Stimulated activated naive B cell treated with anti-CD40 and anti-IgM and Interleukin-4, amounts not matched to agents 10 μg/mL and 1 μg/mL and 100 μg/mL, for 72 hours (primary cell): Measurements from ENCODE around the gene ALPI.

Source experiments
- ATAC-seq, 2 donors: fragments of 150-1000 bp; cut with Tn5 transposase; replicated peaks; 2 replicates each; pipeline ENCODE4 v1.10.0; 2021; ENCODE audit warnings: moderate library complexity in 1 of 2
- DNase-seq: peaks from one replicate; pipeline ENCODE4 v3.0.0; 2021
- H3K27ac Mint-ChIP-seq: one replicate; pipeline ENCODE4 v1.8.0; 2022; ENCODE audit warnings: mild to moderate bottlenecking, mixed read lengths
- H3K27me3 Mint-ChIP-seq, 2 donors: one replicate each; pipeline ENCODE4 v1.8.0; 2022; ENCODE audit warnings: mixed read lengths in 2 of 2
- H3K36me3 Mint-ChIP-seq, 2 donors: one replicate each; pipeline ENCODE4 v1.8.0; 2022; ENCODE audit warnings: mixed read lengths in 2 of 2, mild to moderate bottlenecking in 1 of 2
- H3K4me1 Mint-ChIP-seq, 2 donors: one replicate each; pipeline ENCODE4 v1.8.0; 2022; ENCODE audit warnings: mixed read lengths in 2 of 2, mild to moderate bottlenecking in 1 of 2
- H3K4me3 Mint-ChIP-seq, 2 donors: one replicate each; pipeline ENCODE4 v1.8.0; 2022; ENCODE audit warnings: mild to moderate bottlenecking in 2 of 2, mixed read lengths in 2 of 2, moderate library complexity in 1 of 2
- H3K9me3 Mint-ChIP-seq, 2 donors: one replicate each; pipeline ENCODE4 v1.8.0; 2022; ENCODE audit warnings: mixed read lengths in 2 of 2, mild to moderate bottlenecking in 1 of 2

The ALPI gene

DNA sequence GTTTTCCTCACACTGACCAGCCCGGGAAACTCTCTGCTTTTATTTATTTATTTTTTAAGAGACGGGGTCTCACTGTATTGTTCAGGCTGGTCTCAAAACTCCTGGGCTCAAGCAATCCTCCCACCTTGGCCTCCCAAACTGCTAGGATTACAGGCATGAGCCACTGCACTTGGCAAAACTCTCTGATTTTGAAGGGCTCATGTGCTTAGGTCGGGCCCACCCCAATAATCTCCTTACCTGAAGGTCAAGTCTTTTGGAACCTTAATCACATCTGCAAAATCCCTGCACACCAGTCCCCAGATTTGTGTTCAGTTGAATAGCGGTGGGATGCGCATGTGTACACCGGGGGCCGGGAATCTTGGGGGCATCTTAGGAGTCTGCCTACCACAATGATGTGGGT lies 39.3 kb downstream of the ALPI start:
- Mint-ChIP-seq H3K27me3 (peaks cover 35 to 47% of the 10 kb centered on the region in 2 donors), H3K27ac (no peak overlapping the region), H3K9me3 (no peaks in the 10 kb centered on the region), H3K36me3 (no peaks in the 10 kb centered on the region), H3K4me1 (no peaks in the 10 kb centered on the region), H3K4me3 (no peak overlapping the region)
- ATAC-seq (no peak), DNase-seq (no peak)

DNA sequence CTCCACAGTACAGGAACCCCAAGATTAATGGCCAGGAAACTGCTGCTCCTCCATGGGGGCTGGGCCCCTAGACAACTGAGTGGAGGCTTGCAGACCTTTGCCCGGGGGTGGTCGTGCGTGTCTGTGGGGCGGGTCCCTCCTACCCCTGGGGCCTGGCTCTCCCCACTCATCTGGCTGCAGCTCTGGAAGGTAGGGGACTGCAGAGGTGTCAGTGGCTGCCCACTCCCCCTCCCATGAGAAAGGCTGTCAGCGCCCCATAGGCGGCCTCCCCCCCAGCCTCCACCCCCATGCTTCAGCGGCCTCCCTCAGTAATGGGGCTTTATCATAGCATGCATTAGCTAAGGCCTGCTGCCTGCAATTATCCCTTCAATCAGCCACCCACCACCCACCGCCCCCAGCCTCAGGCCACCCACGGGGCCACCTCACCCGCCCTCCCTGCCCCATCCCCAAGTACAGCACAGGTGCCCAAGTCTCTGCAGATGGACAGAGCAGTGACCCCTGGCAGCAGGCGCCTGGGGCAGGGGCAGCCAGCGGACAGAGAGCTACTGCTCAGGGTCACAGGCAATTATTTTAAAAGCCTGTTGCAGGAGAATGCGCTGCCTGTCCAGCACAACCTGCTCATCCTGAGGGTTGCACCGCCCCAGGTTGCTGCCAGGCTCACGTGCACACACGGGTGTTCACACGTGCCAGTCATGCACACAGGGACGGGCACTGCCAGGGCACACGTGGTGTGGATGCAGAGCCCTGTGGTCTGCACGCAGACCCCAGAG lies 40.7 kb downstream of the ALPI start:
- no peaks in the 10 kb centered on the region for H3K36me3 Mint-ChIP-seq
- no peaks in the 10 kb centered on the region for H3K9me3 Mint-ChIP-seq
- peaks cover 31 to 42% of the 10 kb centered on the region in 2 donors for H3K27me3 Mint-ChIP-seq
- no peak for ATAC-seq
- no peak for DNase-seq
- H3K27ac Mint-ChIP-seq: no peak overlapping the region
- H3K4me1 Mint-ChIP-seq: no peaks in the 10 kb centered on the region
- no peak overlapping the region for H3K4me3 Mint-ChIP-seq

DNA sequence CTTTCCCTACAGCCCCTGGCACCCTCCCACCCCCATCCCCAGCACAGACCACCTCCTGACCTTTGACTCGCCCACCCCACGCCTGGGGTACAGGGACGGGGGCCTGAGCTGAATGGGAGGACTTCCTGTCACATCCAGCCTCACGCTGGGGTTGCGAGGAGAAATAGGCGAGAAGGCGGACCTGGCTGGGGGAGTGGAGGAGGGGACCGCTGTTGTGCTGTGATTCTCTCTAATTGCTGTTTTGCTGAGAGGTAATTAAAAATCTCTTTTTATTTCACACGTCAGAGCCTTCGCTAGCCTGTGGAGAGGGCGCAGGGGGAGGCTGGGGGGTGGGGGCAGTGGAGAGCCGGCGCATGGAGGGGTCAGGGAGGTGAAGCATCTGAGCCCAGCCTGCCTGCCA lies 41.4 kb downstream of the ALPI start:
- no peak for ATAC-seq
- Mint-ChIP-seq H3K27ac (no peak overlapping the region), H3K27me3 (peaks cover 33 to 43% of the 10 kb centered on the region in 2 donors), H3K4me1 (peaks cover under 1 to 2% of the 10 kb centered on the region in 2 donors), H3K36me3 (no peaks in the 10 kb centered on the region), H3K9me3 (no peaks in the 10 kb centered on the region), H3K4me3 (no peak overlapping the region)
- no peak for DNase-seq

DNA sequence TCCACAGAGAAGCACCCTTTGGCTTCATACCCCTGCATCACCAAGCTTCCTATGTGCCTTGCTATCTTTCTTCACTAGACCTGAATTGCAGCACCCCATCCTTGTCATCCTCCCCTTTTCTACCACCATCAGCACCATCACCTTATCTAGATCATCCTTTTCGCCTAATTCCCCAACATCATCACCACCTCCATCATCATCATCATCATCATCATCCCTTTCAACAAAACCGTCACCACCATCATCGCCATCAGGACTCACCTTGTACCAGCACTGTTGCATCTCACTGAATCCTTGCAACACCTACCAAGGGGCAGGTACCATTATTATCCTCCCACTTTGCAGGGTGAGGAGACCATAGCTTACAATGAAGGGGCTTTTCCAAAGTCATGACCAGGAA lies 42.5 kb downstream of the ALPI start:
- Mint-ChIP-seq H3K27ac (no peak overlapping the region), H3K4me3 (no peak overlapping the region), H3K27me3 (peaks cover 33 to 43% of the 10 kb centered on the region in 2 donors), H3K36me3 (no peaks in the 10 kb centered on the region), H3K9me3 (no peaks in the 10 kb centered on the region), H3K4me1 (peaks cover 4 to 13% of the 10 kb centered on the region in 2 donors)
- ATAC-seq: no peak
- DNase-seq: no peak

DNA sequence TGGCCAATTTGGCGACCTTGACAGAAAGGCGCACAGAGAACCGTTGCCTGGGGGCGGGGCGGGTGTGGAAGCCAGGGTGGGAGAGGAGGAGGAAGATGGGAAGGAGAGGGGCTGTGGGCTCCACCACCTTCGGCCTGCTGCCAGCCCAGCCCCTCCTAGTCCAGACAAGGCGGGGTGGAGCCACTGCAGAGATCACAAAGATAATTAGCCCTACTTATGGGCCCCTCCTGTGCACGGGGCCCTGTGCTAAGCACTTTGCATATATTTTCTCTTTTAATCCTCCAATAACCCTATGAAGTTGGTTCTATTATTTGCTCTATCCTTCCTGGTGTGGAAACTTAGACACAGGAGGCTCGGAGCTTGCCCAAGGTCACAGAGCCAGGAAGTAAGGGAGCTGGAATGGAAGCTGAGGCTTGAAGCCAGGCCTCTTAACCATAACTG lies 45.4 kb downstream of the ALPI start:
- DNase-seq: no peak
- Mint-ChIP-seq H3K4me3 (no peak overlapping the region), H3K36me3 (no peaks in the 10 kb centered on the region), H3K27me3 (peaks cover 56 to 71% of the 10 kb centered on the region in 2 donors), H3K4me1 (peaks cover 12 to 22% of the 10 kb centered on the region in 2 donors), H3K27ac (no peak overlapping the region), H3K9me3 (no peaks in the 10 kb centered on the region)
- ATAC-seq: no peak

DNA sequence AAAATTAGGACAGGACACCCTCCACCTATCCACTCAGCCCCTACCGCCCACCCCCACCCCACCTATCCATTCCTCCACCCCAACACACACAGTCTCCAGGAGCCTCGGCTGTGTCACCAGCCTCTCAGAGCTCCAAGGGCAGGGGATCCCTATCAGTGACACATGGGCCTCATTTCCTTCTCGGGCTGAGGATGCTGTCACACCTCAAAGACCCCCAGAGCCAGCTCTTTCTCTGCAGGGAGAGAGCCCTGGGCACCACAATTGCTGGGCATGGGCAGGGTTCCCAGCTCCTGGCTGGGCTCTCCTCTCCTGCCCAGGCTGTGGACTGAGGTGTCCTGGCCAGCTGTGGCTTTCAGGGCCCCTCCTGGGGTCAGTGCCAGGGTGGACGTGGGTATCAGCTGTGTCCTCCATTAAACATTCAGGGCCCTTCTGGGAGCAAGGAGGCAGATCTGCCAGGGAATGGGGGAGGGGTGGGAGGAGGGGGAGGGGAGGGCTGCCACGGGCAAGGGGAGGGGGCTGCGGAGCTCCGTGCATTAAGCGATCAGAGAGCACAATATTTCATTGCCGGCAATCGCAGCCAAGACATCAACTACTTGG lies 45.9 kb downstream of the ALPI start:
- no peak for ATAC-seq
- DNase-seq: no peak
- Mint-ChIP-seq H3K4me1 (peaks cover 12 to 22% of the 10 kb centered on the region in 2 donors), H3K27ac (no peak overlapping the region), H3K27me3 (peaks cover 59 to 75% of the 10 kb centered on the region in 2 donors), H3K36me3 (no peaks in the 10 kb centered on the region), H3K4me3 (no peak overlapping the region), H3K9me3 (no peaks in the 10 kb centered on the region)

DNA sequence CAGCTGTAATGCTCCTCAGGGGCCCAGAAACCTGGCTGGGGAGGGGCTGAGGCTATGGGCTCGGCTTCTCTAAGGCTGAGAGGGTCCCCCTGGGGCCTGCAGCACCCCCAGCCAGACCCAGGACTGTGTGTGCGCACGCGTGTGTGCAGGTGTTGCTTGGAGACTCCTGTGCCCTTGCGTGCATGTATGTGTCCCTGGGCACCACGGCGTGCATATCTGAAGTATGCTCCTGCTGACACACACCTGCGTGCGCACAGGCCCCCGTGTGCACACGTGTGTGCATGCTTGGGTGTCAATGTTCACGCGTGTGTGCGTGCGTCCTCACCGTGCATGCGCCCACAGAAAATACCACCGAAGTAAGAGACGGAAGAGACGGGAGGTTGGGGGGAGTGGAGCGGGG lies 46.6 kb downstream of the ALPI start:
- Mint-ChIP-seq H3K27me3 (peaks cover 64 to 76% of the 10 kb centered on the region in 2 donors), H3K4me3 (peak overlapping the region; percentile 75 to 88), H3K4me1 (peaks cover 12 to 22% of the 10 kb centered on the region in 2 donors), H3K27ac (peak overlapping the region; percentile 94), H3K9me3 (no peaks in the 10 kb centered on the region), H3K36me3 (no peaks in the 10 kb centered on the region)
- no peak for DNase-seq
- ATAC-seq: peak; percentile 62 to 72

DNA sequence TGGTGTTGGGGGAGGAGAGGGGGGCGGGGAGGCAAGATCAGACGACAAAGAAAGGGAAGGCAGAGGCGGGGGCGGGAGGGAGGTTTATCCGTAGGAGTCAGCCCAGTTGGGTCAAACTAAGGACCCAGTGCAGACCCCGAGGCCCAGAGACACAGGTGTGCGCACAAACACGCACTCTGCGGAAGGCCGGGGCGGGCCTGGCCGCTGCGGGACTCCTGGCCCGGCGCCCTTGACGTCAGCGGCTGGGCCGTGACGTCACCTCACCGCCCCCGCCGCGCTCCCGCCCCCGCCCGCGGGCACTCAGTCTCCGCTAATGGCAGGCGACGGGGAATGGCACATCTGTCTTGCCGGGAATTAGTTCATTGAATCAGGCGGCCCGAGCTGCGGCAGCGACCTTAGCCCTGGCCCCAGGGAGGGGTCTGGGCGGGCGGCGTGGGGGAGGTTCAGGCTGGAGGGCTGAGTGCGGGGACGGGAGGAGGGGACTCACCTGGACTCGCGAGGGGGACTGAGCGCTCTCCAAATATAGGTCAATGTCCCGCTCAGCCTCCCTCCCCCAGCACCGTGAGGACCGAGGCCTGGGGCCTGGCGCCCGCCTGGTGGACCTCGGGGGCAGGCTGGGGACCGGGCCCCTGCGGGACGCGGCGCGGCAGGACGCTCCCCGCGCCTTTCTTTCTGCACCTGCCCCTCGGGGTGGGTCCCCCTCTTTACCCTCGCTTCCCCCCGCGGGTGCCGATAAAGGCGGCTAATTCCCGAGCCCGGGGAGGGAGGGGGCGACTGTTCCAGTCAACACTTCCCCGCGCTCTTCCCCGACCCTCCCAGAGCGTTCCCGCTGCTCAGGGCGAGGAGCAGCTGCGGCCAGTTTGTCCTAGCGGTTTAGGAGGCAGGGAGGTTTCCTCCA lies 47.2 kb downstream of the ALPI start:
- ATAC-seq: peak; percentile 60 to 62
- peak; percentile 41 for DNase-seq
- Mint-ChIP-seq H3K4me3 (peak overlapping the region; percentile 67 to 76), H3K27me3 (peaks cover 68 to 75% of the 10 kb centered on the region in 2 donors), H3K4me1 (peaks cover 12 to 22% of the 10 kb centered on the region in 2 donors), H3K9me3 (no peaks in the 10 kb centered on the region), H3K27ac (peak overlapping the region; percentile 74), H3K36me3 (no peaks in the 10 kb centered on the region)

DNA sequence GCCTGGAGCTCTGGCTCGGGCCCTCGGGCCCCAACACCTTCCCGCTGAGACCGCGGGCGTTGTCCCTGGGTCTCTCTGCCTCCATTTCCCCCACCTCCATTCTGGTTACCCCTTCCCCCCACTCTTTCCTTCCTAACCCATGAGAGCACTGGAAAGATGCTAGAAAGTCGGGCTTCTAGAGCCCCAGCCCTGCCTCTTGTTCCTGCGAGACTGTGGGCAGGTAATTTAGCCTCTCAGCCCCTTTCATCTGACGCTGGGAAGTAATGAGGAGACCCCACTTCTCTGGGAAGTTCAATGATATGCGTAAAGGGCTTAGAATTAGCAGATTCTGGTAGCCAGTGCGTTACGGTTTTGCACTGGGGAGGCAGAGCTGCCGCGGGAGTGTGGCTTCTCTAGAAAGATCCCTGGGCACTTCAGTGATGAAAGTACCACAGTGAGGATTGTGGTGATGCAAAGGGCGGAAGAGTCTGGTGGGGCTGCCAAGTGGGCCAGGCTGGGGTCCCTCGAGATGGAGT lies 47.9 kb downstream of the ALPI start:
- no peak for ATAC-seq
- no peak for DNase-seq
- Mint-ChIP-seq H3K27me3 (peaks cover 63 to 72% of the 10 kb centered on the region in 2 donors), H3K36me3 (no peaks in the 10 kb centered on the region), H3K9me3 (no peaks in the 10 kb centered on the region), H3K4me1 (peaks cover 12 to 22% of the 10 kb centered on the region in 2 donors), H3K27ac (peak overlapping the region; percentile 44), H3K4me3 (peak overlapping the region; percentile 67 to 76)

DNA sequence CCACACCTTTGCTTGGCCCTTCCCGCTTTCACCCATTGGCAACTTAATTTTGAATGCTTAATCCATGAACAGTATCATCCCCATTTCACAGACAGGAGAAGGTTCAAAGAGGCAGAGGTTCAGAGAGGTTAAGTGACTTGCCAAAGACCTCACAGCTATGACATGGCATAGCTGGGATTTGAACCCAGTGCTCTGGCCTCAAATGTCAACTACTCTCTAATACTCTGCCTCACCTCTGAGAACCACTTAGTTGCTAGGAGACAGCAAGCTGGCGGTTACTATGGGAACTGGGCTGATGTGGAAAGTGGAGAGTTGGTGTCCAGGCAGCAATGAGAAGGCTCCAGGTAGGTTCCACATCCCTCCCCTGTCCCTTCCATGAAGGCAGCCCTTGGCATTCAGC lies 48.5 kb downstream of the ALPI start:
- peaks cover 59 to 70% of the 10 kb centered on the region in 2 donors for H3K27me3 Mint-ChIP-seq
- DNase-seq (no peak), ATAC-seq (no peak)
- H3K9me3 Mint-ChIP-seq: no peaks in the 10 kb centered on the region
- H3K27ac Mint-ChIP-seq: no peak overlapping the region
- no peaks in the 10 kb centered on the region for H3K36me3 Mint-ChIP-seq
- peaks cover 12 to 22% of the 10 kb centered on the region in 2 donors for H3K4me1 Mint-ChIP-seq
- H3K4me3 Mint-ChIP-seq: no peak overlapping the region

DNA sequence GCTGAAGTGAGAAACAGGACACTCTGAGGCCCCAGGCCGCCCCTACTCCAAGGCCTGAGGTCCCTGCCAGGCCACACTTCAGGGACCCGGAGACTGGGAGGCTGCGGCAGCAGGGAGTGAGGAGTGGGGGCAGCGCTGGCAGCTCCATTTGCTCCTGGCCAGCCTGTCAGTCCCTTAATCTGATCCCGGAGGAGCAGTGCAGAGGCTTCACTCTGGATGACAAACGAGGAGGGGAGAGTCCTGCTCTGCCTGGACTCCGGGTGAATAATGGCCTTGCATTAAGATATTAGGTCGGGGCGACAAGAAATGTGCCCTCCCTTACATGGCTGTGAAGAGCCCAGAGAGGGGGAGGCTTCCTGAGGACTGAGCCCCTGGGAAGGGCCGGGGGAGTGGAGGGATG lies 49.9 kb downstream of the ALPI start:
- DNase-seq: no peak
- Mint-ChIP-seq H3K27ac (no peak overlapping the region), H3K36me3 (no peaks in the 10 kb centered on the region), H3K27me3 (peaks cover 51 to 63% of the 10 kb centered on the region in 2 donors), H3K9me3 (no peaks in the 10 kb centered on the region), H3K4me1 (peaks cover 12 to 22% of the 10 kb centered on the region in 2 donors), H3K4me3 (no peak overlapping the region)
- no peak for ATAC-seq

DNA sequence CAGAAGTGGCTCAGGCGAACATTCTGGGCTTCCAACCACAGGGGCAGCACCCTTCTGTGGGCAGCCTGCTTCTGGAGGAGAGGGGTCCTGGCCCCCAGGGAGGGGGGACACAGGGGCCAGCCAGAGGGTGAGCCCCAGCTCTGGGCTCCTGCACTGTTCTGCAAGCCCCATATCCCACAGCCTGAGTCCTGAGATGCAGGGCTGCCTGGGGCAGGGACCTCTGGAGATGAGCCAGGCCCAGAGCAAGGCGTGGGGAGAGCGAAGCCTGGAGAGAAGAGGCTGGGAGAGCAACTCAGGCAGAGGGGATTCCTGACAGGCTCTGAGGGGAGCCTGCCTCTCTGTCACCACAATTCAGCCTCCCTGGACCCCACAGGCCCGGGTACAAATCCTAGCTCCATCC lies 50.8 kb downstream of the ALPI start:
- Mint-ChIP-seq H3K36me3 (no peaks in the 10 kb centered on the region), H3K4me3 (no peak overlapping the region), H3K4me1 (peaks cover 12 to 22% of the 10 kb centered on the region in 2 donors), H3K9me3 (no peaks in the 10 kb centered on the region), H3K27ac (no peak overlapping the region), H3K27me3 (peaks cover 51 to 62% of the 10 kb centered on the region in 2 donors)
- ATAC-seq: no peak
- DNase-seq: no peak

DNA sequence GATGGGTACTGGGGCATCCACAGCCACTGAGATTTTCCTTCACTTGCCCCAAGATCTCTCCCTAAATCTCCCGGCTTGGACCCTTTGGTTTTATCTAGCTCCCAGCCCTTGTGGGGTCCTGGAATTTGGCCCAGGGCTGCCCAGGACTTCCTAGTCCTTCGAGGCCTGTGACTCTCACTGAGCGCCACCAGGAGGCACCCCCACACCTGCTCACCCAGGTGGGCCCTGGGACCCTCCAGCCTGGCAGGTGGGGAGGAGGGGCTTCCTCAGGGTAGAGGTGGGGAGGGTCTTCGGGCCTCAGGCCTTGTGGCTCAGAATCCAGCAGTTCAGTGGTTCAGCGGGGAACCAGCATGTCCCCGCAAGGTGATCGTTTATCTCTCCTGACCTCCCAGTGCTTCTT lies 52.3 kb downstream of the ALPI start:
- no peak overlapping the region for H3K27ac Mint-ChIP-seq
- no peak overlapping the region for H3K4me3 Mint-ChIP-seq
- ATAC-seq (no peak), DNase-seq (no peak)
- no peaks in the 10 kb centered on the region for H3K36me3 Mint-ChIP-seq
- H3K27me3 Mint-ChIP-seq: peaks cover 50 to 62% of the 10 kb centered on the region in 2 donors
- H3K4me1 Mint-ChIP-seq: peaks cover 8 to 11% of the 10 kb centered on the region in 2 donors
- H3K9me3 Mint-ChIP-seq: no peaks in the 10 kb centered on the region
